ENCODE data around the gene POLR2C. TPM values are rescaled to one million over a fixed set of nuclear protein-coding genes. Genes with fewer than 3 reads are reported as not detected.

Gene POLR2C
- total RNA-seq, 2 experiments from 2014 or later = 52.3 to 101 TPM

GRCh38 chr16:57518922-57519321 is 56.4 kb downstream of the POLR2C start:
- intact Hi-C loops (cut with micrococcal nuclease; ENCODE audit: unreplicated experiment) = loop anchor here (1.0 to 5.0 kb wide), 3 partner anchors 42 to 219 kb away; no protein-coding TSS in a partner anchor
- POLR2A ChIA-PET = no interaction called here
- BruUV-seq (replicated peaks) = no TSS peak

GRCh38 chr16:57519796-57520360 is 57.4 kb downstream of the POLR2C start:
- Histone ChIP-seq H3K79me2 (ENCODE audit: insufficient read depth, low read depth, low read length) (no peaks in the 10 kb centered on the region), H4K20me1 (ENCODE audit: insufficient read depth, low read length) (no peaks in the 10 kb centered on the region), H3K36me3 (ENCODE audit: insufficient read depth, low read length) (no peaks in the 10 kb centered on the region), H3K4me1 (ENCODE audit: insufficient read depth, low read length, poor library complexity, severe bottlenecking) (peaks cover 21% of the 10 kb centered on the region), H3K4me2 (ENCODE audit: low read length) (no peak overlapping the region), H3K9me2 (ENCODE audit: insufficient read depth, low read length) (no peaks in the 10 kb centered on the region), H3K9me3 (ENCODE audit: low read length) (no peaks in the 10 kb centered on the region), H3K27ac (ENCODE audit: low read depth, low read length, poor library complexity, severe bottlenecking) (no peak overlapping the region), H3K4me3 (ENCODE audit: low read depth, low read length, poor library complexity, severe bottlenecking) (no peak overlapping the region), H2AFZ (ENCODE audit: low read length) (no peak overlapping the region)
- BruUV-seq (replicated peaks) = no TSS peak
- ChIA-PET CTCF (ENCODE audit: unreplicated experiment) (interaction anchor here (0.8 kb wide), 1 partner anchor 101 kb away, joined by 4 read pairs; no protein-coding TSS in a partner anchor), POLR2A (interaction anchor here (0.6 to 0.8 kb wide), 2 partner anchors 170 to 214 kb away, joined by 3 to 4 read pairs; no protein-coding TSS in a partner anchor)
- DNase-seq (ENCODE audit: low spot score) = peak; percentile 79
- no peak for TF ChIP-seq EZH2phosphoT487 (IDR thresholded peaks at IDR 0.05; ENCODE audit: borderline replicate concordance, low read depth, low read length)
- TF ChIP-seq CTCF (conservative IDR thresholded peaks at IDR 0.05; ENCODE audit: low read length) = peak; percentile 99
- intact Hi-C loops (cut with micrococcal nuclease; ENCODE audit: unreplicated experiment) = loop anchor here (1.0 to 5.0 kb wide), 3 partner anchors 43 to 220 kb away; no protein-coding TSS in a partner anchor

More at GRCh38 chr16:57518922-57519321, 56.4 kb downstream of the POLR2C start:
- no peaks in the 10 kb centered on the region for H3K9me2 ChIP-seq (ENCODE audit: insufficient read depth, low read length)
- H3K4me3 ChIP-seq (ENCODE audit: low read depth, low read length, poor library complexity, severe bottlenecking) = no peak overlapping the region
- CTCF ChIA-PET (ENCODE audit: unreplicated experiment) = no interaction called here
- H3K4me2 ChIP-seq (ENCODE audit: low read length) = no peak overlapping the region
- no peak overlapping the region for H2AFZ ChIP-seq (ENCODE audit: low read length)
- no peaks in the 10 kb centered on the region for H3K36me3 ChIP-seq (ENCODE audit: insufficient read depth, low read length)
- no peaks in the 10 kb centered on the region for H4K20me1 ChIP-seq (ENCODE audit: insufficient read depth, low read length)
- no peak for TF ChIP-seq EZH2phosphoT487 (IDR thresholded peaks at IDR 0.05; ENCODE audit: borderline replicate concordance, low read depth, low read length)
- TF ChIP-seq CTCF (conservative IDR thresholded peaks at IDR 0.05; ENCODE audit: low read length) = no peak
- no peak for DNase-seq (ENCODE audit: low spot score)
- H3K9me3 ChIP-seq (ENCODE audit: low read length) = no peaks in the 10 kb centered on the region
- no peaks in the 10 kb centered on the region for H3K79me2 ChIP-seq (ENCODE audit: insufficient read depth, low read depth, low read length)
- no peak overlapping the region for H3K27ac ChIP-seq (ENCODE audit: low read depth, low read length, poor library complexity, severe bottlenecking)
- H3K4me1 ChIP-seq (ENCODE audit: insufficient read depth, low read length, poor library complexity, severe bottlenecking) = peaks cover 21% of the 10 kb centered on the region

Other genes starting within 250 kb of the POLR2C start
- 25.4 and 26.6 TPM in 2 replicates for gene ARL2BP, start 217.4 kb upstream of the POLR2C start, total RNA-seq (2014; rRNA removed; shearing (Covaris generic))
- 31.2 and 35.7 TPM in 2 replicates for gene ARL2BP, start 217.4 kb upstream of the POLR2C start, total RNA-seq (2022)
- gene PLLP, start 178.0 kb upstream of the POLR2C start, total RNA-seq (2014; rRNA removed; shearing (Covaris generic)) = 0.08 and 0.22 TPM in 2 replicates
- gene PLLP, start 178.0 kb upstream of the POLR2C start, total RNA-seq (2022) = not detected in 2 replicates
- not detected in 2 replicates for gene CCL22, start 103.9 kb upstream of the POLR2C start, total RNA-seq (2014; rRNA removed; shearing (Covaris generic))
- not detected in 2 replicates for gene CCL22, start 103.9 kb upstream of the POLR2C start, total RNA-seq (2022)
- not detected in 2 replicates for gene CX3CL1, start 90.2 kb upstream of the POLR2C start, total RNA-seq (2014; rRNA removed; shearing (Covaris generic))
- not detected in 2 replicates for gene CX3CL1, start 90.2 kb upstream of the POLR2C start, total RNA-seq (2022)
- not detected in 2 replicates for gene CCL17, start 57.9 kb upstream of the POLR2C start, total RNA-seq (2014; rRNA removed; shearing (Covaris generic))
- gene CCL17, start 57.9 kb upstream of the POLR2C start, total RNA-seq (2022) = not detected in 2 replicates
- gene CIAPIN1, start 15.3 kb upstream of the POLR2C start, total RNA-seq (2014; rRNA removed; shearing (Covaris generic)) = 47.7 and 72.1 TPM in 2 replicates
- 56.2 and 58.9 TPM in 2 replicates for gene CIAPIN1, start 15.3 kb upstream of the POLR2C start, total RNA-seq (2022)
- gene COQ9, start 15.2 kb upstream of the POLR2C start, total RNA-seq (2014; rRNA removed; shearing (Covaris generic)) = 30.5 and 31.3 TPM in 2 replicates
- gene COQ9, start 15.2 kb upstream of the POLR2C start, total RNA-seq (2022) = 43.9 and 45.2 TPM in 2 replicates
- 0.09 and 0.13 TPM in 2 replicates for gene DOK4, start 23.8 kb downstream of the POLR2C start, total RNA-seq (2014; rRNA removed; shearing (Covaris generic))
- gene DOK4, start 23.8 kb downstream of the POLR2C start, total RNA-seq (2022) = 1.0 and 1.1 TPM in 2 replicates
- 4.2 and 4.8 TPM in 2 replicates for gene CCDC102A, start 73.9 kb downstream of the POLR2C start, total RNA-seq (2014; rRNA removed; shearing (Covaris generic))
- gene CCDC102A, start 73.9 kb downstream of the POLR2C start, total RNA-seq (2022) = 6.7 and 7.1 TPM in 2 replicates
- gene ADGRG5, start 80.0 kb downstream of the POLR2C start, total RNA-seq (2014; rRNA removed; shearing (Covaris generic)) = 0.39 TPM in 1 of 2 replicates, not detected in the other
- gene ADGRG5, start 80.0 kb downstream of the POLR2C start, total RNA-seq (2022) = 0.37 and 1.3 TPM in 2 replicates
- gene ADGRG1, start 166.0 kb downstream of the POLR2C start, total RNA-seq (2014; rRNA removed; shearing (Covaris generic)) = not detected in 2 replicates
- not detected in 2 replicates for gene ADGRG1, start 166.0 kb downstream of the POLR2C start, total RNA-seq (2022)
- not detected in 2 replicates for gene ADGRG3, start 205.6 kb downstream of the POLR2C start, total RNA-seq (2014; rRNA removed; shearing (Covaris generic))
- not detected in 2 replicates for gene ADGRG3, start 205.6 kb downstream of the POLR2C start, total RNA-seq (2022)
- 0.05 and 0.44 TPM in 2 replicates for gene DRC7, start 232.1 kb downstream of the POLR2C start, total RNA-seq (2014; rRNA removed; shearing (Covaris generic))
- 0.46 and 0.55 TPM in 2 replicates for gene DRC7, start 232.1 kb downstream of the POLR2C start, total RNA-seq (2022)

Measured in OCI-LY7 (cell line).